Measurements from ENCODE around the gene BCAR1.
"Not testable (repeated sequence)": the region's sequence is repeated elsewhere in the genome, so short reads cannot be mapped to it uniquely, and the experiment has no call there.

Gene BCAR1

GRCh38 chr16:75287708-75288107 lies 36.3 kb upstream of the BCAR1 start:
- H3K27ac ChIP-seq (ENCODE audit: low read depth in 2 of 2, low read length in 2 of 2), result no peak overlapping the region
- no peak overlapping the region for H3K4me3 ChIP-seq (ENCODE audit: low read length in 2 of 2)
- no peaks in the 10 kb centered on the region for H3K9me3 ChIP-seq (ENCODE audit: control insufficient read depth in 2 of 2, low read length in 2 of 2)
- H3K27me3 ChIP-seq (ENCODE audit: control insufficient read depth in 2 of 2, insufficient read depth in 2 of 2, low read length in 2 of 2), result no peaks in the 10 kb centered on the region
- peaks cover 15 to 20% of the 10 kb centered on the region in 2 donors for H3K36me3 ChIP-seq (ENCODE audit: control insufficient read depth in 2 of 2, insufficient read depth in 2 of 2, low read length in 2 of 2)
- no peak overlapping the region for H3K9ac ChIP-seq (ENCODE audit: low read depth in 1 of 2, low read length in 2 of 2)
- peaks cover 3 to 5% of the 10 kb centered on the region in 2 donors for H3K4me1 ChIP-seq (ENCODE audit: control insufficient read depth in 2 of 2, insufficient read depth in 2 of 2, low read length in 2 of 2)

DNA sequence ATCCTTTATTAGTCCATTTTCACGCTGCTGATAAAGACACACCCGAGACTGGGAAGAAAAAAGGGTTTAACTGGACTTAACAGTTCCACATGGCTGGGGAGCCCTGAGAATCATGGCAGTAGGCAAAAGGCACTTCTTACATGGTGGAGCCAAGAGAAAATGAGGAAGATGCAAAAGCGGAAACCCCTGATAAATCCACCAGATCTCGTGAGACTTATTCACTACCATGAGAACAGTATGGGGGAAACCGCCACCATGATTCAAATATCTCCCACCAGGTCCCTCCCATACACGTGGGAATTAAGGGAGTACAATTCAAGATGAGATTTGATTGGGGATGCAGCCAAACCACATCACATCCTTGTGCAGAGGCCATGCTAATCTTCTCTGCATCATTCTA lies 35.0 kb upstream of the BCAR1 start:
- Histone ChIP-seq H3K4me3 (ENCODE audit: low read length in 2 of 2) (no peak overlapping the region), H3K4me1 (ENCODE audit: control insufficient read depth in 2 of 2, insufficient read depth in 2 of 2, low read length in 2 of 2) (peaks cover 3 to 5% of the 10 kb centered on the region in 2 donors), H3K9me3 (ENCODE audit: control insufficient read depth in 2 of 2, low read length in 2 of 2) (no peaks in the 10 kb centered on the region), H3K9ac (ENCODE audit: low read depth in 1 of 2, low read length in 2 of 2) (no peak overlapping the region), H3K27ac (ENCODE audit: low read depth in 2 of 2, low read length in 2 of 2) (no peak overlapping the region), H3K36me3 (ENCODE audit: control insufficient read depth in 2 of 2, insufficient read depth in 2 of 2, low read length in 2 of 2) (peaks cover 4 to 12% of the 10 kb centered on the region in 2 donors), H3K27me3 (ENCODE audit: control insufficient read depth in 2 of 2, insufficient read depth in 2 of 2, low read length in 2 of 2) (no peaks in the 10 kb centered on the region)

DNA sequence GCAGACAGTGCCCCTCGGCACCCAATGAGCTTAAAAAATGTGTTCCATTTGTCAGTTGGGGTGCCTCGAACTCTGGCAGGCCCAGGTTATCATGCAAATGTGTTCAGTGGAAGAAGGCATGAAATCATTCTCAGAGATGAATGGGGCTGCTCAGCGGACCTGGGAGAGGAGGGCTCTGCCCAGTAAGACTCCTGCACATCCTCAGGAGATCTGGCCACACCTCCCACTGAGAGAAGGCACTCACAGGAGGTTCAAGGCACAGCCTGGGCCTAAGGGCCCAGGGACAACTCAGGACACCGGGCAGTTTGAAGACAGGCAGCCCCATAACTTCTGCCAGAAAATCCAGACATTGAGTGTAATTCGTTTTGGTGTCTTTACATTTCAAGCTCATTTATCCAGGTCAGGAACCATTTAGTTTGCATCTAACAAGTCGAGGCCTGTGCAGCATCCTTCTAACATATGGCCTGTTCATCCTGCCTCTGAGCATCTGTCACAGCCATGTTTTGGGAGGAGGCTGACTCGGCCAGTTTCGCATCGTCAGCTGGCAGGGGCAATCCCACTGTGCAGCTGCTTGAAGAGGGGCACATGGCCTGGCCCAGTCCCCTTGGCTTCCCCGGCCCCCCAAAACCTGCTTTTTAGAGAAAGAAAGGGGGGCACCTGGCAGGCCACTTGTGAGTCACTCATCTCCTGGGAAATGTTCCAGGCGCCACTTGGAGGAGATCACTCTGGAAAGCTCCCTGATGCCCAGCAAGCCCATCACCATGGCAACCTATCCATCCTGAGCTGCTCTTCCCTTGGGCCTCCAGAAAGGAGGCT lies 31.2 kb upstream of the BCAR1 start:
- Histone ChIP-seq H3K4me3 (ENCODE audit: low read length in 2 of 2) (no peak overlapping the region), H3K36me3 (ENCODE audit: control insufficient read depth in 2 of 2, insufficient read depth in 2 of 2, low read length in 2 of 2) (no peaks in the 10 kb centered on the region), H3K9me3 (ENCODE audit: control insufficient read depth in 2 of 2, low read length in 2 of 2) (no peaks in the 10 kb centered on the region), H3K9ac (ENCODE audit: low read depth in 1 of 2, low read length in 2 of 2) (no peak overlapping the region), H3K27ac (ENCODE audit: low read depth in 2 of 2, low read length in 2 of 2) (no peak overlapping the region), H3K27me3 (ENCODE audit: control insufficient read depth in 2 of 2, insufficient read depth in 2 of 2, low read length in 2 of 2) (no peaks in the 10 kb centered on the region), H3K4me1 (ENCODE audit: control insufficient read depth in 2 of 2, insufficient read depth in 2 of 2, low read length in 2 of 2) (no peaks in the 10 kb centered on the region)

GRCh38 chr16:75281826-75282225 lies 30.4 kb upstream of the BCAR1 start:
- H3K4me3 ChIP-seq (ENCODE audit: low read length in 2 of 2), result no peak overlapping the region
- H3K9me3 ChIP-seq (ENCODE audit: control insufficient read depth in 2 of 2, low read length in 2 of 2), result no peaks in the 10 kb centered on the region
- H3K27ac ChIP-seq (ENCODE audit: low read depth in 2 of 2, low read length in 2 of 2), result no peak overlapping the region
- H3K27me3 ChIP-seq (ENCODE audit: control insufficient read depth in 2 of 2, insufficient read depth in 2 of 2, low read length in 2 of 2), result no peaks in the 10 kb centered on the region
- no peaks in the 10 kb centered on the region for H3K36me3 ChIP-seq (ENCODE audit: control insufficient read depth in 2 of 2, insufficient read depth in 2 of 2, low read length in 2 of 2)
- H3K9ac ChIP-seq (ENCODE audit: low read depth in 1 of 2, low read length in 2 of 2), result no peak overlapping the region
- H3K4me1 ChIP-seq (ENCODE audit: control insufficient read depth in 2 of 2, insufficient read depth in 2 of 2, low read length in 2 of 2), result no peaks in the 10 kb centered on the region

DNA sequence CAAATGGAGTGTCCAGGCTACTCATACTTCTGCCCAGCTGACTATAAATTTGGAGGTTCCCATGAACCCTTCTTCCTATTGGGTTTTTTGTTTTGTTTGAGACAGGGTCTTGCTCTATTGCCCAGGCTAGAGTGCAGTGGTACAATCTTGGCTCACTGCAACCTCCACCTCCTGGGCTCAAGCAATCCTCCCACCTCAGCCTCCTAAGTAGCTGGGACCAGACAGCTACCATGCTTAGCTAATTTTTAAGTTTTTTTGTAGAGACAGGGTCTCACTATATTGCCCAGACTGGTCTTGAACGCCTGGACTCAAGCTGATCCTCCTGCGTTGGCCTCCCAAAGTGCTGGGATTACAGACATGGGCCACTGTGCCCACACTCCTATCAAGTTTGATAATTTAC lies 29.6 kb upstream of the BCAR1 start:
- not testable (repeated sequence) for H3K36me3 ChIP-seq (ENCODE audit: control insufficient read depth in 2 of 2, insufficient read depth in 2 of 2, low read length in 2 of 2); H3K4me3 ChIP-seq (ENCODE audit: low read length in 2 of 2); H3K27ac ChIP-seq (ENCODE audit: low read depth in 2 of 2, low read length in 2 of 2); H3K27me3 ChIP-seq (ENCODE audit: control insufficient read depth in 2 of 2, insufficient read depth in 2 of 2, low read length in 2 of 2); H3K4me1 ChIP-seq (ENCODE audit: control insufficient read depth in 2 of 2, insufficient read depth in 2 of 2, low read length in 2 of 2); H3K9ac ChIP-seq (ENCODE audit: low read depth in 1 of 2, low read length in 2 of 2); H3K9me3 ChIP-seq (ENCODE audit: control insufficient read depth in 2 of 2, low read length in 2 of 2)

DNA sequence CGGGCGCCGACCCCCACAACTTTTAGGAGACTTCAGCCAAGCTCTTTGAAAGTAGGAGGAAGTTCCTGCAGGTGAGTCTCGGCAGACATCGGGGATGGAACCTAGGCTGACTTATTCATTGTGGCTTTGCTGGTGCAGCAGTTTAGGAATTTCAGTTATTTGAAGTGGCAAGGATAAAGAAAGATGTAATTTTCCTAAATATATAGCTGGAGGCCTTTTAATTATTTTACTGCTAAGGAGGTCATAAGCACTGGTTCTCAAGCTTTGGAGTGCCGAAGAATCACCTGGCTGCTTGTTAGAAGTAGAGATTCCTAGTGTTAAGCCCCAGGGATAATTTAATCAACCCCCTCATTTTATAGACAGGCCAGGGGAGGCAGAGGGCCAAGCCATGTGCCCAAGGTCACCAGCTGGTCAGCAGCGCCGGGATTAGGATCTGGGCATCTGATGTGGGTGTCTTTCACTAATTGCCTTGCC lies 28.9 kb upstream of the BCAR1 start:
- H3K4me3 ChIP-seq (ENCODE audit: low read length in 2 of 2), result no peak overlapping the region
- no peaks in the 10 kb centered on the region for H3K9me3 ChIP-seq (ENCODE audit: control insufficient read depth in 2 of 2, low read length in 2 of 2)
- H3K4me1 ChIP-seq (ENCODE audit: control insufficient read depth in 2 of 2, insufficient read depth in 2 of 2, low read length in 2 of 2), result no peaks in the 10 kb centered on the region
- no peaks in the 10 kb centered on the region for H3K36me3 ChIP-seq (ENCODE audit: control insufficient read depth in 2 of 2, insufficient read depth in 2 of 2, low read length in 2 of 2)
- no peak overlapping the region for H3K27ac ChIP-seq (ENCODE audit: low read depth in 2 of 2, low read length in 2 of 2)
- no peaks in the 10 kb centered on the region for H3K27me3 ChIP-seq (ENCODE audit: control insufficient read depth in 2 of 2, insufficient read depth in 2 of 2, low read length in 2 of 2)
- no peak overlapping the region for H3K9ac ChIP-seq (ENCODE audit: low read depth in 1 of 2, low read length in 2 of 2)

GRCh38 chr16:75279305-75279704 lies 27.9 kb upstream of the BCAR1 start:
- H3K27me3 ChIP-seq (ENCODE audit: control insufficient read depth in 2 of 2, insufficient read depth in 2 of 2, low read length in 2 of 2), result no peaks in the 10 kb centered on the region
- H3K27ac ChIP-seq (ENCODE audit: low read depth in 2 of 2, low read length in 2 of 2), result no peak overlapping the region
- no peak overlapping the region for H3K4me3 ChIP-seq (ENCODE audit: low read length in 2 of 2)
- no peak overlapping the region for H3K9ac ChIP-seq (ENCODE audit: low read depth in 1 of 2, low read length in 2 of 2)
- H3K9me3 ChIP-seq (ENCODE audit: control insufficient read depth in 2 of 2, low read length in 2 of 2), result no peaks in the 10 kb centered on the region
- H3K4me1 ChIP-seq (ENCODE audit: control insufficient read depth in 2 of 2, insufficient read depth in 2 of 2, low read length in 2 of 2), result no peaks in the 10 kb centered on the region
- H3K36me3 ChIP-seq (ENCODE audit: control insufficient read depth in 2 of 2, insufficient read depth in 2 of 2, low read length in 2 of 2), result no peaks in the 10 kb centered on the region

- H3K4me1 ChIP-seq (ENCODE audit: control insufficient read depth in 2 of 2, insufficient read depth in 2 of 2, low read length in 2 of 2), result peaks cover under 1 to 4% of the 10 kb centered on the region in 2 donors
- no peak overlapping the region for H3K27ac ChIP-seq (ENCODE audit: low read depth in 2 of 2, low read length in 2 of 2)
- no peak overlapping the region for H3K4me3 ChIP-seq (ENCODE audit: low read length in 2 of 2)
- no peak overlapping the region for H3K9ac ChIP-seq (ENCODE audit: low read depth in 1 of 2, low read length in 2 of 2)
- H3K9me3 ChIP-seq (ENCODE audit: control insufficient read depth in 2 of 2, low read length in 2 of 2), result no peaks in the 10 kb centered on the region
- no peaks in the 10 kb centered on the region for H3K27me3 ChIP-seq (ENCODE audit: control insufficient read depth in 2 of 2, insufficient read depth in 2 of 2, low read length in 2 of 2)
- no peaks in the 10 kb centered on the region for H3K36me3 ChIP-seq (ENCODE audit: control insufficient read depth in 2 of 2, insufficient read depth in 2 of 2, low read length in 2 of 2)
Observed at GRCh38 chr16:75273054-75273925, 21.9 kb upstream of the BCAR1 start.

DNA sequence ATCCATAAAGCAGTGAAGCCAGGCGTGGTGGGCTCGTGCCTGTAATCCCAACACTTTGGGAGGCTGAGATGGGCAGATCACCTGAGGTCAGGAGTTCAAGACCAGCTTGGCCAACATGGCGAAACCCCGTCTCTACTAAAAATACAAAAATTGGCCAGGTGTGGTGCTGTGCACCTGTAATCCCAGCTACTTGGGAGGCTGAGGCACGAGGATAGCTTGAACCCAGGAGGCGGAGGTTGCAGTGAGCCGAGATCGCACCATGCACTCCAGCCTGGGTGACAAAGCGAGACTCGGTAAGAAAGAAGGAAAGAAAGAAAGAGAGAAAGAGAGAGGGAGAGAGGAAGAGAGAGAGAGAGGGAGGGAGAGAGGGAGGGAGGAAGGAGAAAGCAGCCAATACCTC lies 21.2 kb upstream of the BCAR1 start:
- not testable (repeated sequence) for H3K4me1 ChIP-seq (ENCODE audit: control insufficient read depth in 2 of 2, insufficient read depth in 2 of 2, low read length in 2 of 2); H3K27me3 ChIP-seq (ENCODE audit: control insufficient read depth in 2 of 2, insufficient read depth in 2 of 2, low read length in 2 of 2); H3K9me3 ChIP-seq (ENCODE audit: control insufficient read depth in 2 of 2, low read length in 2 of 2); H3K4me3 ChIP-seq (ENCODE audit: low read length in 2 of 2); H3K9ac ChIP-seq (ENCODE audit: low read depth in 1 of 2, low read length in 2 of 2); H3K36me3 ChIP-seq (ENCODE audit: control insufficient read depth in 2 of 2, insufficient read depth in 2 of 2, low read length in 2 of 2); H3K27ac ChIP-seq (ENCODE audit: low read depth in 2 of 2, low read length in 2 of 2)

GRCh38 chr16:75272097-75272551 lies 20.7 kb upstream of the BCAR1 start:
- Histone ChIP-seq H3K4me3 (ENCODE audit: low read length in 2 of 2) (no peak overlapping the region), H3K36me3 (ENCODE audit: control insufficient read depth in 2 of 2, insufficient read depth in 2 of 2, low read length in 2 of 2) (no peaks in the 10 kb centered on the region), H3K27me3 (ENCODE audit: control insufficient read depth in 2 of 2, insufficient read depth in 2 of 2, low read length in 2 of 2) (no peaks in the 10 kb centered on the region), H3K4me1 (ENCODE audit: control insufficient read depth in 2 of 2, insufficient read depth in 2 of 2, low read length in 2 of 2) (peaks cover 4 to 9% of the 10 kb centered on the region in 2 donors), H3K27ac (ENCODE audit: low read depth in 2 of 2, low read length in 2 of 2) (no peak overlapping the region), H3K9me3 (ENCODE audit: control insufficient read depth in 2 of 2, low read length in 2 of 2) (no peaks in the 10 kb centered on the region), H3K9ac (ENCODE audit: low read depth in 1 of 2, low read length in 2 of 2) (no peak overlapping the region)
